HEK293T (cell line): ENCODE measurements around the gene SLC29A1.

Source experiments
- ARNT ChIP-seq: fragments of 450-650 bp; IDR thresholded peaks from 2 replicates; pipeline ENCODE4 v1.6.1; 2017; ENCODE audit warnings: mild to moderate bottlenecking
- FOXM1 ChIP-seq: fragments of 450-650 bp; IDR thresholded peaks from 2 replicates; pipeline ENCODE4 v1.6.1; 2017; ENCODE audit warnings: mild to moderate bottlenecking, borderline replicate concordance
- HDGF ChIP-seq: fragments of 450-650 bp; IDR thresholded peaks from 2 replicates; pipeline ENCODE4 v1.6.1; 2017; ENCODE audit warnings: antibody characterized with exemption, borderline replicate concordance
- SP1 ChIP-seq: fragments of 450-650 bp; IDR thresholded peaks from 2 replicates; pipeline ENCODE4 v1.6.1; 2017
- SUZ12 ChIP-seq: fragments of 450-650 bp; IDR thresholded peaks from 2 replicates; pipeline ENCODE4 v1.6.1; 2016; ENCODE audit warnings: mild to moderate bottlenecking
- ZNF384 ChIP-seq: fragments of 450-650 bp; IDR thresholded peaks from 2 replicates; pipeline ENCODE4 v1.6.1; 2016

GRCh38 chr6:44262467-44263353 lies 39.3 kb downstream of the SLC29A1 start:
- TF ChIP-seq SP1 (no peak), ARNT (no peak), ZNF384 (no peak), SUZ12 (no peak), HDGF (no peak), FOXM1 (no peak)
